Left lobe of liver (tissue), 2 donors: ENCODE data around the gene PHAF1. TPM values are rescaled to one million over a fixed set of nuclear protein-coding genes. Genes with fewer than 3 reads are reported as not detected.

ENCODE experiments used
- ATAC-seq: fragments of 200-7000 bp; cut with Tn5 transposase; one replicate; pipeline ENCODE4 v1.9.1; 2020; ENCODE audit warnings: mild to moderate bottlenecking, moderate library complexity
- DNase-seq: peaks from one replicate; pipeline ENCODE4 v3.0.0-alpha.2; 2020; ENCODE audit warnings: low spot score
- total RNA-seq: library from RNA; stranded (reverse); gene quantifications from one replicate; pipeline ENCODE4 v1.2.1, GENCODE V29; 2021
- donor health status: DM: no; HTN: no; CAD: no; lungs with moderate emphysema.
- donor health status: DM: no; HTN: yes; CAD: no.

The PHAF1 gene
- total RNA-seq, 1 donor from 2014 or later = 29.1 TPM

GRCh38 chr16:67177743-67178699 lies 68.3 kb downstream of the PHAF1 start:
- ATAC-seq (peak; percentile 71), DNase-seq (peak; percentile 89)

GRCh38 chr16:67179421-67180080 lies 69.8 kb downstream of the PHAF1 start:
- DNase-seq (no peak), ATAC-seq (no peak)

GRCh38 chr16:67180166-67180565 lies 70.4 kb downstream of the PHAF1 start:
- ATAC-seq (no peak), DNase-seq (no peak)

GRCh38 chr16:67181346-67181745 lies 71.6 kb downstream of the PHAF1 start:
- ATAC-seq (no peak), DNase-seq (no peak)

GRCh38 chr16:67182288-67182687 lies 72.5 kb downstream of the PHAF1 start:
- ATAC-seq = no peak

GRCh38 chr16:67183284-67183626 lies 73.5 kb downstream of the PHAF1 start:
- no peak for DNase-seq
- ATAC-seq = no peak

More at GRCh38 chr16:67182288-67182687, 72.5 kb downstream of the PHAF1 start:
- DNase-seq = no peak

- ATAC-seq = peak; percentile 85
- DNase-seq = peak; percentile 94
Observed at GRCh38 chr16:67183627-67184452, 74.1 kb downstream of the PHAF1 start, which contains the start of gene MATCAP1. Gene MATCAP1 (minus strand): TSS chr16:67183963. CDS start chr16:67180610, 3,353 bp downstream.

GRCh38 chr16:67184453-67184994 lies 74.8 kb downstream of the PHAF1 start:
- ATAC-seq = peak; percentile 42

GRCh38 chr16:67184995-67185650 lies 75.4 kb downstream of the PHAF1 start:
- DNase-seq = peak; percentile 88
- peak; percentile 61 for ATAC-seq

More at GRCh38 chr16:67184453-67184994, 74.8 kb downstream of the PHAF1 start:
- no peak for DNase-seq

- DNase-seq (no peak), ATAC-seq (no peak)
Observed at GRCh38 chr16:67185651-67186134, 76.0 kb downstream of the PHAF1 start.

GRCh38 chr16:67186550-67186950 lies 76.8 kb downstream of the PHAF1 start:
- ATAC-seq = no peak
- DNase-seq = no peak

GRCh38 chr16:67187175-67187890 lies 77.6 kb downstream of the PHAF1 start:
- no peak for ATAC-seq
- no peak for DNase-seq

GRCh38 chr16:67188323-67188722 lies 78.6 kb downstream of the PHAF1 start:
- DNase-seq (no peak), ATAC-seq (no peak)

- DNase-seq = no peak
- no peak for ATAC-seq
Observed at GRCh38 chr16:67188798-67189197, 79.1 kb downstream of the PHAF1 start.

- ATAC-seq (no peak), DNase-seq (no peak)
Observed at GRCh38 chr16:67190041-67190440, 80.3 kb downstream of the PHAF1 start, which contains the start of gene EXOC3L1. Gene EXOC3L1 (minus strand): TSS chr16:67190136. CDS start chr16:67189676, 460 bp downstream.

- ATAC-seq = no peak
- DNase-seq = no peak
Observed at GRCh38 chr16:67190448-67191399, 81.0 kb downstream of the PHAF1 start.

- no peak for DNase-seq
- no peak for ATAC-seq
Observed at GRCh38 chr16:67191411-67191994, 81.8 kb downstream of the PHAF1 start.
